DND-41 (cell line): ENCODE data around the gene RDH5.

ENCODE experiments used
- ATAC-seq: fragments of 200-7000 bp; cut with Tn5 transposase; 3 replicates; pipeline ENCODE4 v1.9.1; 2021; ENCODE audit warnings: low read depth; ENCODE audit not compliant: insufficient read depth
- DNase-seq: peaks from one replicate; pipeline ENCODE4 v3.0.0-alpha.2; 2020
- H2AFZ ChIP-seq: 2 replicates; pipeline ENCODE4 v1.6.0; 2012; ENCODE audit warnings: low read depth, low read length
- H3K27ac ChIP-seq: 2 replicates; pipeline ENCODE4 v1.5.1; 2012; ENCODE audit warnings: low read length, inconsistent platforms
- H3K27me3 ChIP-seq: fragments of 200-600 bp; sonication (generic); 2 replicates; pipeline ENCODE4 v1.6.0; 2012; ENCODE audit warnings: low read length, mild to moderate bottlenecking, inconsistent platforms; ENCODE audit not compliant: insufficient read depth, poor library complexity
- H3K36me3 ChIP-seq: 2 replicates; pipeline ENCODE4 v1.5.1; 2012; ENCODE audit warnings: low read length, inconsistent platforms; ENCODE audit not compliant: insufficient read depth
- H3K4me1 ChIP-seq: 2 replicates; pipeline ENCODE4 v1.5.1; 2012; ENCODE audit warnings: mild to moderate bottlenecking, low read length; ENCODE audit not compliant: insufficient read depth
- H3K4me2 ChIP-seq: 2 replicates; pipeline ENCODE4 v1.6.0; 2012; ENCODE audit warnings: mild to moderate bottlenecking, moderate library complexity, low read length, inconsistent platforms; ENCODE audit not compliant: insufficient read depth
- H3K4me3 ChIP-seq, 2 experiments: fragments of 200-600 bp in 1 of 2; shearing (Covaris generic) in 1 of 2; 2 replicates each; pipeline ENCODE4 v1.5.1; 2012 to 2016; ENCODE audit warnings: inconsistent platforms in 2 of 2, low read length in 2 of 2, mild to moderate bottlenecking in 2 of 2, low read depth in 1 of 2, moderate library complexity in 1 of 2
- H3K79me2 ChIP-seq: 2 replicates; pipeline ENCODE4 v1.6.0; 2012; ENCODE audit warnings: low read length, inconsistent platforms; ENCODE audit not compliant: insufficient read depth
- H3K9ac ChIP-seq: 2 replicates; pipeline ENCODE4 v1.6.0; 2012; ENCODE audit warnings: low read depth, mild to moderate bottlenecking, inconsistent platforms, low read length, moderate library complexity
- H3K9me3 ChIP-seq: 2 replicates; pipeline ENCODE4 v1.5.1; 2012; ENCODE audit warnings: low read length, moderate library complexity, mild to moderate bottlenecking, inconsistent platforms; ENCODE audit not compliant: insufficient read depth, severe bottlenecking
- H4K20me1 ChIP-seq: 2 replicates; pipeline ENCODE4 v1.6.0; 2012; ENCODE audit warnings: low read length; ENCODE audit not compliant: insufficient read depth
- EZH2 ChIP-seq: IDR thresholded peaks from 3 replicates; pipeline ENCODE4 v1.6.1; 2012; ENCODE audit warnings: borderline replicate concordance, low read depth, mild to moderate bottlenecking, moderate library complexity, low read length, inconsistent platforms; ENCODE audit not compliant: severe bottlenecking
- TF ChIP-seq, protein P1 (sequence below): IDR thresholded peaks from 2 replicates; pipeline ENCODE4 v1.5.1; 2012; ENCODE audit warnings: borderline replicate concordance, low read length, moderate library complexity, mild to moderate bottlenecking; ENCODE audit not compliant: poor library complexity, severe bottlenecking; ENCODE audit errors: extremely low read depth

Gene RDH5

DNA sequence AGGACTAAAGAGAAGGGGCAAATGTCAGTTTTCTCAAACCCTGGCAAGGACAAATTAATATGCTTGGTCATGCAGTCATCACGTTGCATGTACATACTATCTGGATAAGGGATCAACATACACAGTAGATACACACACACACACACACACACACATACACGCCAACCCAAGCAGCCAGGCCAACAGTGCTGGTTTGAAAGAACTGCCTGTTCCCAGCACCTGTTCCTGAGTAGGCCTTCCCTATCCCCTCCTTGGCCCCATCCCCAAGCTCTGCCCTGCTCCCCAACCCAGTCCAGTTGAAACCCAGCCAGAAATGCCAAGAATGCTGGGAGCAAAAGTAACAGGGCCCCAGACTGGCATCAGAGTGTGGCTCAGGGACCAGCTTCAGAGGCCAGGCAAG is 16.9 kb upstream of the RDH5 start:
- no peak overlapping the region for H3K4me3 ChIP-seq
- no peak overlapping the region for H3K4me2 ChIP-seq
- H3K9ac ChIP-seq: no peak overlapping the region
- H3K27ac ChIP-seq: no peak overlapping the region
- peaks cover 9% of the 10 kb centered on the region for H3K4me1 ChIP-seq
- DNase-seq: no peak
- H3K9me3 ChIP-seq: no peaks in the 10 kb centered on the region
- no peaks in the 10 kb centered on the region for H4K20me1 ChIP-seq
- H2AFZ ChIP-seq: no peak overlapping the region
- H3K79me2 ChIP-seq: no peaks in the 10 kb centered on the region
- ATAC-seq: no peak
- no peak for TF ChIP-seq EZH2
- TF ChIP-seq, protein P1, sequence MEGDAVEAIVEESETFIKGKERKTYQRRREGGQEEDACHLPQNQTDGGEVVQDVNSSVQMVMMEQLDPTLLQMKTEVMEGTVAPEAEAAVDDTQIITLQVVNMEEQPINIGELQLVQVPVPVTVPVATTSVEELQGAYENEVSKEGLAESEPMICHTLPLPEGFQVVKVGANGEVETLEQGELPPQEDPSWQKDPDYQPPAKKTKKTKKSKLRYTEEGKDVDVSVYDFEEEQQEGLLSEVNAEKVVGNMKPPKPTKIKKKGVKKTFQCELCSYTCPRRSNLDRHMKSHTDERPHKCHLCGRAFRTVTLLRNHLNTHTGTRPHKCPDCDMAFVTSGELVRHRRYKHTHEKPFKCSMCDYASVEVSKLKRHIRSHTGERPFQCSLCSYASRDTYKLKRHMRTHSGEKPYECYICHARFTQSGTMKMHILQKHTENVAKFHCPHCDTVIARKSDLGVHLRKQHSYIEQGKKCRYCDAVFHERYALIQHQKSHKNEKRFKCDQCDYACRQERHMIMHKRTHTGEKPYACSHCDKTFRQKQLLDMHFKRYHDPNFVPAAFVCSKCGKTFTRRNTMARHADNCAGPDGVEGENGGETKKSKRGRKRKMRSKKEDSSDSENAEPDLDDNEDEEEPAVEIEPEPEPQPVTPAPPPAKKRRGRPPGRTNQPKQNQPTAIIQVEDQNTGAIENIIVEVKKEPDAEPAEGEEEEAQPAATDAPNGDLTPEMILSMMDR: no peak
- H3K27me3 ChIP-seq: peaks cover 28% of the 10 kb centered on the region
- H3K36me3 ChIP-seq: no peaks in the 10 kb centered on the region

GRCh38 chr12:55703901-55704761 is 16.1 kb upstream of the RDH5 start:
- no peak overlapping the region for H3K27ac ChIP-seq
- peaks cover 36% of the 10 kb centered on the region for H3K27me3 ChIP-seq
- no peak overlapping the region for H3K4me3 ChIP-seq
- no peaks in the 10 kb centered on the region for H3K9me3 ChIP-seq
- H3K79me2 ChIP-seq: no peaks in the 10 kb centered on the region
- no peak for ATAC-seq
- no peak overlapping the region for H3K4me2 ChIP-seq
- no peaks in the 10 kb centered on the region for H4K20me1 ChIP-seq
- peaks cover 9% of the 10 kb centered on the region for H3K4me1 ChIP-seq
- no peak for TF ChIP-seq EZH2
- TF ChIP-seq, protein P1: no peak
- H3K9ac ChIP-seq: no peak overlapping the region
- no peak overlapping the region for H2AFZ ChIP-seq
- no peaks in the 10 kb centered on the region for H3K36me3 ChIP-seq
- no peak for DNase-seq

DNA sequence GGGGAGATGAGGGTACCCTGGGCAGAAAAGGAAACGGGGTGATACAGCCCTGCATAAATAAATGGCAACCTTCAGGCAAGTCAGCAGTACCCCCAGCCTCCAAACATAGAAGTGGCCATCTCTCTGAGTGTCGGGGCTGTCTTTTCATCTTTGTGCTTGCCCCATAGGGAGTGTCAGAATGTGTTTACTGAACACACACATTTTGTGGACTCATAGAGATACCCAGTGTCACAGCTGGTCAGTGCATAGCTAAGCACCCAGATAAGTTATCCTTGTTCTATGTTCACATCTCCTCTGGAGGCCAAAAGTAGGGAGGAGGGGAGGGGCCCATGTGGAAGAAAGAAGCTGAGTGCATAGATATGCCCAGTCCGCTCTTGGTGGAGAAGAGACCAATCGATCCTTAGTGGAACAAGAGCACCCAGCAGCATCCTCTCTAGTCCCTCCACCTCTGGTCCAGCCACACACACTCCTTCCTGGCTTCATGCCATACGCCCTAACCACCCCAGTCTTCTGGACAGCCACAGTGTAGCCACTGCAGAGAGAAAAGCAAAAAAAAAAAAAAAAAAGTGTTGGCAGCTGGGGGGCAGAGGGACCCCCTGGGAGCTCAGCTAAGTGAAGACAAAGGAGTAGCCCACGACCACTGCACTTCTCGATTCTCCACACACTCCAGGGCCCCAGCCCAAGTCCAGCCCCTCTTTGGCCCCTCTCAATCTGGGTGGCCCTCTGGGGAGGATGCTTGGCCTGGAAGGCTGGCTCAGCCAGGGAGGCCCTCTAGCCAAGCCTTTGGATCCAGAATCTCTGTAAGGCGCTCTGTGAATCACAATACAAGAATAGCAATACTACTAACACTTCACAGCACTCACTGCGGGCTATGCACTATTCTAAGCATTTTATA is 15.1 kb upstream of the RDH5 start:
- Histone ChIP-seq H3K79me2 (no peaks in the 10 kb centered on the region), H3K9me3 (no peaks in the 10 kb centered on the region), H2AFZ (no peak overlapping the region), H3K4me1 (peaks cover 9% of the 10 kb centered on the region), H3K4me3 (no peak overlapping the region), H3K4me2 (no peak overlapping the region), H3K36me3 (no peaks in the 10 kb centered on the region), H3K27me3 (peaks cover 40% of the 10 kb centered on the region), H3K9ac (no peak overlapping the region), H4K20me1 (no peaks in the 10 kb centered on the region), H3K27ac (no peak overlapping the region)
- TF ChIP-seq, protein P1: no peak
- no peak for TF ChIP-seq EZH2
- DNase-seq (no peak), ATAC-seq (no peak)
